Spleen (tissue), 7 donors: Measurements from ENCODE around the gene MAN1A2.

ENCODE experiments used
- CTCF ChIP-seq, 11 experiments: fragments of 200-600 bp in 7 of 11; fragments of 450-650 bp in 4 of 11; sonication (generic) in 4 of 11; IDR thresholded peaks in 8 of 11; conservative IDR thresholded peaks in 3 of 11; 1 replicate in 7 of 11; 2 replicates in 4 of 11; pipeline versions ENCODE4 v1.4.0 to v1.8.0; 2016 to 2021; ENCODE audit warnings: antibody characterized with exemption in 11 of 11, inconsistent platforms in 4 of 11, mild to moderate bottlenecking in 1 of 11
- POLR2A ChIP-seq, 3 donors: fragments of 450-650 bp; IDR thresholded peaks; one replicate each; pipeline ENCODE4 v1.5.1; 2017; ENCODE audit warnings: antibody characterized with exemption in 3 of 3, mild to moderate bottlenecking in 1 of 3
- donor health status: DM: no; HTN: no; CAD: no; lungs with moderate emphysema.
- donor health status: DM: no; HTN: no; CAD: no.
- donor health status: DM: no; HTN: no; CAD: no.

- no peak for TF ChIP-seq CTCF (IDR thresholded peaks at IDR 0.05 in 8 of 11, conservative IDR thresholded peaks at IDR 0.05 in 3 of 11)
- no peak for TF ChIP-seq POLR2A (IDR thresholded peaks at IDR 0.05)
Measured at GRCh38 chr1:117531222-117531621, 164.0 kb downstream of the MAN1A2 start.
